Lower leg skin (tissue), 4 donors: ENCODE results near the gene TBX10. TPM values are rescaled to one million over a fixed set of nuclear protein-coding genes. Genes with fewer than 3 reads are reported as not detected.
A peak's percentile ranks its signal among the peaks of the same experiment; 100 is the strongest.

Experiments
- DNase-seq, 2 donors: peaks; one replicate each; pipeline ENCODE4 v3.0.0-alpha.2; 2019; ENCODE audit warnings: low spot score in 2 of 2
- H3K4me3 ChIP-seq: fragments of 200-600 bp; sonication (generic); 2 replicates; pipeline ENCODE4 v1.5.1; 2017; ENCODE audit warnings: mild to moderate bottlenecking, low read depth; ENCODE audit not compliant: poor library complexity, severe bottlenecking
- CTCF ChIP-seq, 3 donors: fragments of 450-650 bp; IDR thresholded peaks; one replicate each; pipeline ENCODE4 v1.5.1; 2016; ENCODE audit warnings: antibody characterized with exemption in 3 of 3, mild to moderate bottlenecking in 3 of 3, moderate library complexity in 2 of 3
- POLR2A ChIP-seq, 2 donors: fragments of 450-650 bp; IDR thresholded peaks; one replicate each; pipeline ENCODE4 v1.6.1; 2016 to 2017; ENCODE audit warnings: antibody characterized with exemption in 2 of 2, mild to moderate bottlenecking in 1 of 2, moderate library complexity in 1 of 2
- WGBS, 2 donors: methylation state at CpG; one replicate each; pipeline ENCODE4 v1.1.5; 2018; 5-methylcytosine and 5-hydroxymethylcytosine counted together
- intact Hi-C: fragments of 100-400 bp; cut with DNase I; formaldehyde crosslinking; loops from one replicate; pipeline ENCODE4 v1.15.0; 2023; ENCODE audit warnings: low total_unique reads
- total RNA-seq, 4 donors: library from RNA; depleted of rRNA; stranded (reverse); fragments of >200 nt; gene quantifications; one replicate each; pipeline ENCODE4 v1.1.0, GENCODE V29; 2016

Gene TBX10
- total RNA-seq, 4 donors from 2014 or later = not detected

GRCh38 chr11:67616431-67617242, 22.9 kb downstream of the TBX10 start:
- no peak overlapping the region for H3K4me3 ChIP-seq
- DNase-seq = no peak
- WGBS, 2 donors = 42 to 49% methylated on average over 9 to 11 of the region's 11 CpGs
- intact Hi-C loops = no loop called here
- TF ChIP-seq CTCF (IDR thresholded peaks at IDR 0.05) (no peak), POLR2A (IDR thresholded peaks at IDR 0.05) (no peak)

GRCh38 chr11:67615728-67616430, 23.7 kb downstream of the TBX10 start:
- 28 to 43% methylated on average over 30 to 34 of the region's 34 CpGs for WGBS, 2 donors
- intact Hi-C loops = no loop called here
- H3K4me3 ChIP-seq = no peak overlapping the region
- TF ChIP-seq POLR2A (IDR thresholded peaks at IDR 0.05) = no peak
- TF ChIP-seq CTCF (IDR thresholded peaks at IDR 0.05) = no peak
- no peak for DNase-seq

- DNase-seq = peak in 1 of 2 donors; percentile 14
- intact Hi-C loops = no loop called here
- TF ChIP-seq POLR2A (IDR thresholded peaks at IDR 0.05) (no peak), CTCF (IDR thresholded peaks at IDR 0.05) (no peak)
- 81 to 86% methylated on average over 14 to 18 of the region's 18 CpGs for WGBS, 2 donors
- no peak overlapping the region for H3K4me3 ChIP-seq
Measured at GRCh38 chr11:67614730-67615714, 24.5 kb downstream of the TBX10 start.

- no peak overlapping the region for H3K4me3 ChIP-seq
- TF ChIP-seq CTCF (IDR thresholded peaks at IDR 0.05) (peak in 1 of 3 donors; percentile 21), POLR2A (IDR thresholded peaks at IDR 0.05) (no peak)
- no peak for DNase-seq
- WGBS, 2 donors = 10 to 11% methylated on average over 18 to 20 of the region's 23 CpGs
- intact Hi-C loops = no loop called here
Measured at GRCh38 chr11:67613960-67614715, 25.4 kb downstream of the TBX10 start.
